Measurements from ENCODE around the gene CYP27C1. TPM values are rescaled to one million over a fixed set of nuclear protein-coding genes. Genes with fewer than 3 reads are reported as not detected.
"Not testable (repeated sequence)": the region's sequence is repeated elsewhere in the genome, so short reads cannot be mapped to it uniquely, and the experiment has no call there.

The CYP27C1 gene
- total RNA-seq, 1 donor from 2014 or later, result not detected

GRCh38 chr2:127235082-127235702, 15.1 kb upstream of the CYP27C1 start:
- intact Hi-C loops (cut with micrococcal nuclease), result no loop called here
- TF ChIP-seq CTCF (IDR thresholded peaks at IDR 0.05), result no peak
- H3K36me3 Mint-ChIP-seq (ENCODE audit: low read depth), result peaks cover 8% of the 10 kb centered on the region
- ATAC-seq (ENCODE audit: low read depth), result no peak
- POLR2A ChIA-PET, result no interaction called here
- H3K4me1 Mint-ChIP-seq, result no peaks in the 10 kb centered on the region
- no peak for DNase-seq
- CTCF ChIA-PET, result no interaction called here
- peaks cover 11% of the 10 kb centered on the region for H3K9me3 Mint-ChIP-seq
- H3K27ac Mint-ChIP-seq, result no peak overlapping the region
- H3K4me3 Mint-ChIP-seq, result no peak overlapping the region
- H3K27me3 Mint-ChIP-seq, result no peaks in the 10 kb centered on the region

GRCh38 chr2:127233710-127234109, 13.6 kb upstream of the CYP27C1 start:
- DNase-seq, result no peak
- TF ChIP-seq CTCF (IDR thresholded peaks at IDR 0.05), result no peak
- Mint-ChIP-seq H3K36me3 (ENCODE audit: low read depth) (peaks cover 6% of the 10 kb centered on the region), H3K4me3 (no peak overlapping the region), H3K27me3 (peaks cover 5% of the 10 kb centered on the region), H3K9me3 (peaks cover 14% of the 10 kb centered on the region), H3K27ac (no peak overlapping the region), H3K4me1 (no peaks in the 10 kb centered on the region)
- intact Hi-C loops (cut with micrococcal nuclease), result no loop called here
- no peak for ATAC-seq (ENCODE audit: low read depth)
- POLR2A ChIA-PET, result no interaction called here
- CTCF ChIA-PET, result no interaction called here

- no peak for DNase-seq
- ChIA-PET CTCF (no interaction called here), POLR2A (no interaction called here)
- Mint-ChIP-seq H3K4me1 (no peaks in the 10 kb centered on the region), H3K9me3 (peaks cover 14% of the 10 kb centered on the region), H3K4me3 (no peak overlapping the region), H3K36me3 (ENCODE audit: low read depth) (no peaks in the 10 kb centered on the region), H3K27me3 (peaks cover 17% of the 10 kb centered on the region), H3K27ac (no peak overlapping the region)
- TF ChIP-seq CTCF (IDR thresholded peaks at IDR 0.05), result no peak
- intact Hi-C loops (cut with micrococcal nuclease), result no loop called here
- ATAC-seq (ENCODE audit: low read depth), result no peak
Observed at GRCh38 chr2:127231130-127231865, 11.2 kb upstream of the CYP27C1 start.

- no peaks in the 10 kb centered on the region for H3K4me1 Mint-ChIP-seq
- DNase-seq (no peak), ATAC-seq (ENCODE audit: low read depth) (no peak)
- H3K36me3 Mint-ChIP-seq (ENCODE audit: low read depth), result no peaks in the 10 kb centered on the region
- intact Hi-C loops (cut with micrococcal nuclease), result no loop called here
- CTCF ChIA-PET, result no interaction called here
- no peak overlapping the region for H3K27ac Mint-ChIP-seq
- peaks cover 14% of the 10 kb centered on the region for H3K9me3 Mint-ChIP-seq
- H3K4me3 Mint-ChIP-seq, result no peak overlapping the region
- H3K27me3 Mint-ChIP-seq, result peaks cover 32% of the 10 kb centered on the region
- TF ChIP-seq CTCF (IDR thresholded peaks at IDR 0.05), result no peak
- POLR2A ChIA-PET, result no interaction called here
Observed at GRCh38 chr2:127229555-127229954, 9.5 kb upstream of the CYP27C1 start.

GRCh38 chr2:127228102-127228501, 8.0 kb upstream of the CYP27C1 start:
- H3K4me1 Mint-ChIP-seq, result no peaks in the 10 kb centered on the region
- DNase-seq (no peak), ATAC-seq (ENCODE audit: low read depth) (no peak)
- H3K36me3 Mint-ChIP-seq (ENCODE audit: low read depth), result no peaks in the 10 kb centered on the region
- intact Hi-C loops (cut with micrococcal nuclease), result no loop called here
- POLR2A ChIA-PET, result no interaction called here
- no peak overlapping the region for H3K27ac Mint-ChIP-seq
- peaks cover 42% of the 10 kb centered on the region for H3K27me3 Mint-ChIP-seq
- no peak overlapping the region for H3K4me3 Mint-ChIP-seq
- CTCF ChIA-PET, result no interaction called here
- H3K9me3 Mint-ChIP-seq, result peaks cover 14% of the 10 kb centered on the region
- TF ChIP-seq CTCF (IDR thresholded peaks at IDR 0.05), result no peak

- peaks cover 45% of the 10 kb centered on the region for H3K27me3 Mint-ChIP-seq
- POLR2A ChIA-PET; H3K36me3 Mint-ChIP-seq (ENCODE audit: low read depth); ATAC-seq (ENCODE audit: low read depth); H3K4me1 Mint-ChIP-seq; CTCF ChIA-PET; DNase-seq; intact Hi-C loops (cut with micrococcal nuclease); H3K27ac Mint-ChIP-seq; H3K4me3 Mint-ChIP-seq: not testable (repeated sequence)
- H3K9me3 Mint-ChIP-seq, result peaks cover 14% of the 10 kb centered on the region
Observed at GRCh38 chr2:127227264-127227660, 7.2 kb upstream of the CYP27C1 start.
